ENCODE results near the gene GOLGA8A.
"Not testable (repeated sequence)": the region's sequence is repeated elsewhere in the genome, so short reads cannot be mapped to it uniquely, and the experiment has no call there.

GOLGA8A gene

DNA sequence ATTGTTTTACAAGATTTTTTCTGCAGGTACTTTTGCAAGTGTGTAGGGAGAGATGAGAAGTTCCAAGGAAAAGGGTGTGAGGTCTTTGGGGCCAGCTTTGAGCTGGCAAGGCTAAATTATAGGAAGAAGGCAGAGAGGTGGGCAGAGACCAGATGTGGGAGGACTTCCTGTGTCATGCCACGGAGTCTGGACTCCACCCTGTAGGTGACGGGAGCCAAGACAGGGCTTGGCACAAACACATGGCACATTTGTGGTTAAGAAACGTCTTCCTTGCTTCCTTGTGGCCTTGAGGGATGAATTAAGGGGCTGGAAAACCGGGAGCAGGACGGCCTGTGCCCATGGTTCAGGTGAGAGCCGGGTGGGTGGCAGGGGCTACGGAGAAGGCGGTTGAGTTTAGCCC is 19.2 kb downstream of the GOLGA8A start:
- DNase-seq (ENCODE audit: low read depth in 1 of 2, low spot score in 1 of 2): not testable (repeated sequence)

DNA sequence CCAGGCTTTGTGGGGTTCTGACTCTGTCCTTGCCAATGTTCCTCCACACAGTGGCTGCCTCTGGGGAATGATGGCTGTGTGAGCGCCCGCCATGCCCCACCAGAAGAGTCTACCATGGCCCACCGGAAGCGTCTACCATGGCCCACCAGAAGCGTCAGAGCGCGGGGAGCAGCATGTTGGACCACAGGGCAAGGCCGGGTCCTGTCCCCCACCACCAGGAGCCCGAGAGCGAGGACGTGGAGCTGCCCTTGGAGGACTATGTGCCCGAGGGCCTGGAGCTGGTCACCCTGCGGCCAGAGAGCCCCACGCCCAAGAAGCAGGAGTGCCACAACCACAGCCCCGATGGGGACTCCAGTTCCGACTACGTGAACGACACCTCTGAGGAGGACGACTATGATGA is 28.1 kb downstream of the GOLGA8A start:
- not testable (repeated sequence) for DNase-seq (ENCODE audit: low read depth in 1 of 2, low spot score in 1 of 2)

DNA sequence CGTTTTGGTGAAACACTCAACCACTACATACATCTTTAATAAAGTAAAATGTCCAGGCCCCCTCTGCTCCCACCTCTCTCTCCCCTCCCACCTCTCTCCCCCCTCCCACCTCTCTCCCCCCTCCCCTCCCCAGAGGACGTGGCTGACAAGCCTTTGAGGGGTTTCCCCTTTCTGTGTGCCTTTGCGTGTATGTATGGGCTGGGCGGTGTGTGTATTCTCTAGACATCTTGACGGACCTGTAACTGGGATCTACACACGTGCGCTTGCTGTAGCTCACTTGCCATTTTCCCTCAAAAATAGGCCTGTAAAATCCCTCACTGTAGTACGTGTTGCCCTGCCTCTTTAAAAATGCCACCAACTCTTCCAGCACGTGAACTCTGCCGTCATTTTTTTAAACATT is 28.6 kb downstream of the GOLGA8A start:
- not testable (repeated sequence) for DNase-seq (ENCODE audit: low read depth in 1 of 2, low spot score in 1 of 2)

DNA sequence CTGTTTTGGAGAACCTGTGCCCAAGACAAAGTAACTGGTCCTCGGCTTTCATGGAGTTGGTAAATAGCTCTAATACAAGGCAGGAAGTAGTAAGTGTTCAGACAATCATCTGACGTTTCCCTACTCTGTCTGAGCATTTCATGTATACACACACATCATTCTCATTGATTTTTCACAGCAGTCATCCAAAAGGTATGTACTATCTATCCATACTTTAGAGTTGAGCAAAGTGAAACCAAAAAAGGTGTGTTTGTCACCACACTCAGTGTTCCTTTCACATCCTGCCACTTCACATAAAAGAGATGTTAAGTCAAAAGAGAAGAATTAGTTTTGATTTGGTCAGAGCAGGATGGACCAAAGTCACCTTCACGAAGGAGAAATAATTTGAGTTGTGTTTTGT is 33.7 kb downstream of the GOLGA8A start:
- DNase-seq (ENCODE audit: low read depth in 1 of 2, low spot score in 1 of 2): not testable (repeated sequence)

DNA sequence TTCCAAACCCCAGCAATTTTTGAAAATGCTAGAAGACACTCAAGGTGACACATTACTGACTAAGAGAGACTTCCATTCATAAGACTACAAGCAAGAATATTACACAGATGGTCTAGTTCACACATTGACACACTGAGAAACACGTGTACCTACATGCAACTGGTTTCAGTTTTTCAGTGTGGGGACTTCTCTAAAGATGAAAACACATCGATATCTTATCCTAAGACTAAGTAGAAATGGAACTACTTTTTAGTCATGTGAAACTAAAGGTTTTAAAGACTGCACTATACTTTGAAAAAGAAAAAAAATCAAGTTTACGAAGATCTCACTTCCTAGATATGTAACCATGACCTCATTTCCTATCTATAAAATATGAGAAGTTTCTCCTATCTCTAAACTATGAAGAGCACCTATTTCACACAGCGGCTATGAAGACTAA is 34.4 kb downstream of the GOLGA8A start:
- not testable (repeated sequence) for DNase-seq (ENCODE audit: low read depth in 1 of 2, low spot score in 1 of 2)

DNA sequence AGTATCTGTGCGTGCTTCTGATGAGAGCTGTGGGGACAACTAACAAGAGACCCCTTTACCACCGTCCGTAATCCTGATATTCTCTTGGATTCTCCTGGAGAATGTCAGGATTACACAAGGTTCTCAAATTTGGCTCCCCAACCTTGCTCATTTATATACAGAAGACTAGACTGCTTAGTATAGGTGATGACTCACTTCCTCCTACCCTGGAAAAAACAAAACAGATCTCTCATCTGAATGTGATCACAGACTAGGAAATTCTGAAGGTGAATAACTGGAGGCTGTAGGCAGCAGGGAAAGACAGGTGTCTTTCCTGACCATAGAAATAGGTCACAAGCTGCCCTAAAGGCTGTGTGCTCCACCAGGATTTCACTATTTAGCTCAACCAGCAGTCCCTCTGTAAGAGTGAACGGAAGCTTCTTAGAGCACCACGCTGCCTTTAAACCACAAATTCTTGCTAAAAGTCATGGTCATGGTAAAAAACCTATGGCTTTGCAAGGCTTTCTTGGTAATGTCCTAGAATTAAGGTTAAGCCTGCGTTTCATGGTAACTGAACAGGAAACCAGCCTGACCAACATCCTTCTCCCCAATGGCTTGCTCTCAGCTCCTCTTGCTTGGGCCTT is 39.9 kb downstream of the GOLGA8A start:
- DNase-seq (ENCODE audit: low read depth in 1 of 2, low spot score in 1 of 2): not testable (repeated sequence)

DNA sequence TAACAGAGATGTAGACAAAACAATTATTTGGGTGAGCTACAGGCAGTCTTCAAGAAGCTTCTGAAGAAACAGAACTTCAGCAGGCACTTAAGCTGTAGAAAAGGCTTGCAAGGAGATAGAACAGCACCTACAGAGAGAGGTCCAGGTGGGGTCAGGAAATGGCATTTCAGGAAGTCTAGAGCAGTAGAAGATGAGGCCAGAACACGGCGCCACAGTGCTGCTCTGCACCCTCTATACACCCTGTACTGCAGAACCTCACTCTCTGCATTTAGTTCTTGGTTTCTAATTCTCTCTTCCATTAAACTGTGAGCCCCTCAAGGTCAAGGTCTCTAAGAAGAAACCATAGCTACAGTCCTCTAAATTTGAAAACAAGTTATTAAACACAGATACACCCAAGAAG is 44.6 kb downstream of the GOLGA8A start:
- DNase-seq (ENCODE audit: low read depth in 1 of 2, low spot score in 1 of 2): not testable (repeated sequence)

DNA sequence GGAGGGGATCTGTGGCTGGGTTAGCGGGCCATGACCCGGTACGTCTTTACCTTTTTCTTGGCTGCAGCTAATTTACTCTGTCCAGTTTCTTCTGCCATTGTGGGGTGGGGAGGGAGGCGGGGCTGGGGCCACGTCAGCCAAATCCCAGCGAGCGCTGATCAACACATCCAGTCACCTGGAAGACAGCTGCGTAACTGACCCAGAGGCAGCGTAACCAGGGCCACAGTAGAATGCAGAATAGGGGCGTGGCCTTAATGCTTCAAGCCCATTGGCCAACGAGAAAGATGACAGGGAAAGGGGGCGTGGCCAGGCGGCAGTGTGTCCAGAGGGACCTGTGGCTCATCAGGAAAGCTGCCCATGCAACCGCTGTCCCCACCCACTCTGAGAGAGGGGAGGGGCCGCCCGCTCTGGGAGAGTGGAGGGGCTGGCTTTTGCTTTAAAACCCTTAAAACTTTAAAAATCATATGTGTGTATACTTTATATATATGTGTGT is 48.0 kb downstream of the GOLGA8A start:
- not testable (repeated sequence) for DNase-seq (ENCODE audit: low read depth in 1 of 2, low spot score in 1 of 2)
